Spleen (tissue), 7 donors: ENCODE measurements around the gene VPS37B.

Experiments
- CTCF ChIP-seq, 11 experiments: fragments of 200-600 bp in 7 of 11; fragments of 450-650 bp in 4 of 11; sonication (generic) in 4 of 11; IDR thresholded peaks in 8 of 11; conservative IDR thresholded peaks in 3 of 11; 1 replicate in 7 of 11; 2 replicates in 4 of 11; pipeline versions ENCODE4 v1.4.0 to v1.8.0; 2016 to 2021; ENCODE audit warnings: antibody characterized with exemption in 11 of 11, inconsistent platforms in 4 of 11, mild to moderate bottlenecking in 1 of 11
- POLR2A ChIP-seq, 3 donors: fragments of 450-650 bp; IDR thresholded peaks; one replicate each; pipeline ENCODE4 v1.5.1; 2017; ENCODE audit warnings: antibody characterized with exemption in 3 of 3, mild to moderate bottlenecking in 1 of 3
- donor health status: DM: no; HTN: no; CAD: no; lungs with moderate emphysema.
- donor health status: DM: no; HTN: no; CAD: no.
- donor health status: DM: no; HTN: no; CAD: no.

- TF ChIP-seq CTCF (IDR thresholded peaks at IDR 0.05 in 8 of 11, conservative IDR thresholded peaks at IDR 0.05 in 3 of 11) (no peak), POLR2A (IDR thresholded peaks at IDR 0.05) (no peak)
Measured at GRCh38 chr12:122942637-122943036, 46.7 kb upstream of the VPS37B start.
